NT2/D1 (cell line): ENCODE data around the gene ASIC2.

Experiments
- SUZ12 ChIP-seq: IDR thresholded peaks from 2 replicates; pipeline ENCODE4 v1.6.1; 2011; ENCODE audit not compliant: insufficient read length, insufficient read depth; ENCODE audit errors: extremely low read depth
- YY1 ChIP-seq: IDR thresholded peaks from 2 replicates; pipeline ENCODE4 v1.6.1; 2011; ENCODE audit not compliant: insufficient read length, insufficient read depth
- ZNF274 ChIP-seq: IDR thresholded peaks from 2 replicates; pipeline ENCODE4 v1.6.1; 2011; ENCODE audit warnings: mild to moderate bottlenecking, low read depth, low read length

DNA sequence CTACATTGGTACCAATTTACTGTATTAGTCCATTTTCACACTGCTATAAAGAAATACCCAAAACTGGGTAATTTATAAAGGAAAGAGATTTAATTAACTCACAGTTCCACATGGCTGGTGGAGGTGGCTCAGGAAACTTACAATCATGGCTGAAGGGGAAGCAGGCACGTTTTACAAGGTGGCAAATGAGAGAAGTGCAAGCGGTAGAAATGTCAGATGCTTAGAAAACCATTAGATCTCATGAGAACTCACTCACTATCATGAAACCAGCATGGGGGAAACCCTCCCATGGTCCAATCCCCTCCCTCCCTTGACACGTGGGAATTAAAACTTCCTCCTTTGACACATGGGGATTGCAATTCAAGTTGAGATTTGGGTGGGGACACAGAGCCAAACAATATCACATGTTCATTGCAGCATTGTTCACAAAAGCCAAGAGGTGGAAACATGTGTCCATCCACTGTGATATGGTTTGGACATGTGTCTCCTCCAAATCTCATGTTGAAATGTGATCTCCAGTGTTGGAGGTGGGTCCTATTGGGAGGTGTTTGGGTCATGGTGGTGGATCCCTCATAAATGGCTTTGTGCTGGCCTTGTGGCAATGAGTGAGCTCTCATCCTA lies 304.5 kb downstream of the ASIC2 start:
- TF ChIP-seq YY1 (no peak), SUZ12 (no peak), ZNF274 (no peak)
